Immature natural killer cell (primary cell): ENCODE results near the gene CTNNA3. TPM values are rescaled to one million over a fixed set of nuclear protein-coding genes. Genes with fewer than 3 reads are reported as not detected.

Experiments
- DNase-seq, 3 donors: peaks; one replicate each; pipeline ENCODE4 v3.0.0; 2022; ENCODE audit warnings: mixed read lengths in 1 of 3
- H3K27ac Mint-ChIP-seq, 6 donors: one replicate each; pipeline ENCODE4 v1.8.0; 2020; ENCODE audit warnings: mixed read lengths in 6 of 6, mild to moderate bottlenecking in 5 of 6, inconsistent platforms in 4 of 6, moderate library complexity in 3 of 6
- H3K27me3 Mint-ChIP-seq, 3 donors: one replicate each; pipeline ENCODE4 v1.8.0; 2020 to 2021; ENCODE audit warnings: low read depth in 3 of 3, mild to moderate bottlenecking in 3 of 3, mixed read lengths in 3 of 3, moderate library complexity in 3 of 3, inconsistent platforms in 1 of 3
- H3K36me3 Mint-ChIP-seq, 3 donors: one replicate each; pipeline ENCODE4 v1.8.0; 2020; ENCODE audit warnings: mixed read lengths in 3 of 3, inconsistent platforms in 2 of 3, mild to moderate bottlenecking in 2 of 3
- H3K4me1 Mint-ChIP-seq, 2 donors: one replicate each; pipeline ENCODE4 v1.8.0; 2020; ENCODE audit warnings: inconsistent platforms in 2 of 2, mild to moderate bottlenecking in 2 of 2, mixed read lengths in 2 of 2, moderate library complexity in 1 of 2
- H3K4me3 Mint-ChIP-seq, 5 donors: one replicate each; pipeline ENCODE4 v1.8.0; 2020; ENCODE audit warnings: mild to moderate bottlenecking in 5 of 5, mixed read lengths in 5 of 5, inconsistent platforms in 3 of 5, moderate library complexity in 3 of 5
- H3K9me3 Mint-ChIP-seq, 6 donors: one replicate each; pipeline ENCODE4 v1.8.0; 2020; ENCODE audit warnings: mild to moderate bottlenecking in 6 of 6, mixed read lengths in 6 of 6, inconsistent platforms in 4 of 6, moderate library complexity in 3 of 6
- polyA plus RNA-seq, 3 donors: library from polyadenylated mRNA; unstranded; fragments of 300-500 nt; fragmentation: Illumina TruSeq; gene quantifications; one replicate each; pipeline ENCODE4 v1.2.3, GENCODE V29; 2021

The CTNNA3 gene
- polyA plus RNA-seq, 3 donors from 2014 or later: not detected

DNA sequence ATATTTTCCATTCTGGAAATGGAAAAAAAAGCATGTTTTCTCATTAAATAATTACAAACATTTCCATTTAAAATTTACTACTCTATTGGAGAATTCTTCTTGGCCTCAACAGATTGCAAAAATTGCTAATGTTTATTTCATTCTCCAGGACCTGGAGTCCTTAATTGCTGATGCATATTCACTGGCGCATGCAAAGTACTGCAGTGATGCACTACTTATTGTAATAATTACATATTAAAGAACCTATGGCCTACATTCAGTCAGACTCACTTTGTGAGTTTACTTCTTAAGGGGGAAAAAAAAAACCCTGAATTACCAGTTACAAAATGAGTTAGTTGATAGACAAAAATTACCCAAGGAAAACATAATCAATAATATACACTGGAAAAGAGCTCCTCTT is 1161.1 kb downstream of the CTNNA3 start:
- Mint-ChIP-seq H3K27me3 (no peaks in the 10 kb centered on the region), H3K27ac (no peak overlapping the region), H3K36me3 (peaks cover 0 to 4% (median 3%) of the 10 kb centered on the region in 3 donors), H3K9me3 (peaks cover 8 to 57% (median 21%) of the 10 kb centered on the region in 6 donors), H3K4me1 (no peaks in the 10 kb centered on the region), H3K4me3 (no peak overlapping the region)
- DNase-seq: no peak

DNA sequence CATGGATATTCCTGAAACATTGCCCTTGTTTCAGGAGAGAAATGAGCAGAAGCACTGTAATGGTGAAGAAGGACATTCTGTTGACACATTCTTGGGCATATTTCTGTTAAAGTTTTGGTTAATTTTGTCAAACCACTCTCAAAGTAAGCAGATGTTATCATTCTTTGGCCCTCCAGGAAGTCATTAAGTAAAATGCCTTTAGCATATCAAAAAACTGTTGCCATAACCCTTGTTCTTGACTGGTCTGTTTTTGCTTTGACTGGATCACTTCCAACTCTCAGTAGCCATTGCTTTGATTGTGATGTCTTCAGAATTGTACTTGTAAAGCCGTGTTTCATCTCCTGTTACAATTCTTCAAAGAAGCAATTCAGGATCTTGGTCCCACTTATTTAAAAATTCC is 1174.5 kb downstream of the CTNNA3 start:
- H3K27ac Mint-ChIP-seq: no peak overlapping the region
- no peaks in the 10 kb centered on the region for H3K4me1 Mint-ChIP-seq

DNA sequence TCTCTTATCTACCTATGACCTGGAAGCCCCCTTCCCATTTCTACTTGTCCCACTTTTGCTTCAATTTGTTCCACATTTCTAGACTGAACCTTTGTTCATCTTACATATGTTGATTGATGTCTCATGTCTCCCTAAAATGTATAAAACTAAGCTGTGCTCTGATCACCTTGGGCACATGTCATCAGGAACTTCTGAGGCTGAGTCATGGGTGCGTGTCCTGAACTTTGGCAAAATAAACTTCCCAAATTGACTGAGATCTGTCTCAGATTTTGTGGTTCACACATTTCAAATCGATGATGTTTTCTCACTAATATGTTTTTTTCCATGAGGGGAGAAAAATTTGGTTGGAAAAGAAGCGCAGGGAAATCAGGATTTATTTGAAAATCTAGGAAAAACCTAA is 1176.4 kb downstream of the CTNNA3 start:
- H3K27me3 Mint-ChIP-seq: no peaks in the 10 kb centered on the region

More for the DNA sequence above, 1174.5 kb downstream of the CTNNA3 start:
- Mint-ChIP-seq H3K36me3 (no peaks in the 10 kb centered on the region), H3K4me3 (no peak overlapping the region), H3K9me3 (peaks cover 11 to 55% (median 21%) of the 10 kb centered on the region in 6 donors), H3K27me3 (no peaks in the 10 kb centered on the region)
- no peak for DNase-seq

DNA sequence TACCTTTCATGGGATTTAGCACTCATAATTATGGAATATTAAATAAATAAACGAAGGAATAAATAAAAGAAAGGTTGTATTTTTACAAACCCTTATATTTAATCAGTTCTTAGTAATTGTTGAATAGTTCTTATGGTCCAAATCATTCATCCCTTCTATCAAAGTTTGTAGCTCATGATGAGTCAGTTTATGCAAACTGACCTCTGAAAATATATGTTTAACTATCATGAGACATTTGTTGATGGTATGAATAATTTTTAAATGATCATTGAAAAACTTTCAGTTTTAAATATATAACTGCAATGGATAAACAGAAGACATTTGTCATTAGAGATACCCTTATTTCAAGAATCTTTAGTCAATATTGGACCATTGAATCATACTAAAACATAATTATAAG is 1181.3 kb downstream of the CTNNA3 start:
- H3K4me1 Mint-ChIP-seq: no peaks in the 10 kb centered on the region
- no peak for DNase-seq
- H3K27ac Mint-ChIP-seq: no peak overlapping the region
- peaks cover 9 to 40% (median 24%) of the 10 kb centered on the region in 6 donors for H3K9me3 Mint-ChIP-seq
- no peaks in the 10 kb centered on the region for H3K36me3 Mint-ChIP-seq
- no peak overlapping the region for H3K4me3 Mint-ChIP-seq
- no peaks in the 10 kb centered on the region for H3K27me3 Mint-ChIP-seq

More for the DNA sequence above, 1176.4 kb downstream of the CTNNA3 start:
- no peaks in the 10 kb centered on the region for H3K36me3 Mint-ChIP-seq
- H3K4me1 Mint-ChIP-seq: no peaks in the 10 kb centered on the region
- H3K27ac Mint-ChIP-seq: no peak overlapping the region
- no peak for DNase-seq
- peaks cover 9 to 42% (median 15%) of the 10 kb centered on the region in 6 donors for H3K9me3 Mint-ChIP-seq
- H3K4me3 Mint-ChIP-seq: no peak overlapping the region

DNA sequence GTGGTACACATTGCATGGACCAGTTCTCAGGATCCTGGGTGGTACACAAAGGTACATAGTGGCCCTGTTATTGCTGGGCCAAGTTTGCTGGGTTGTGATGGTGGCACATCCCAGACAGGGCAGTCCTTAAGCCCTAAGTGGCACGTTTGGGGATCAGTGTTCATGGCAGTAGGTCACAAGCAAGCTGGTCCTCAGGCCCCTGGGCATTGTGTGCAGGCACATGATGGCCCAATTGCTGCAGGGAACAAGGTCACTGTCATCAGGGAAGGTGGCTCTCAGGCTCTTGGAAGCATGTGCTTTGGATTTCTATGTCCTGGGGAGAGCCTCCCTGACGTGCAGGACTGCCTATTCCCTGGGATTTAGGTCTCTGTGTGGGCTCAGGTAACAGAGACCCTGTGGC is 1182.5 kb downstream of the CTNNA3 start:
- H3K9me3 Mint-ChIP-seq: peaks cover 7 to 36% (median 20%) of the 10 kb centered on the region in 6 donors
- no peaks in the 10 kb centered on the region for H3K4me1 Mint-ChIP-seq
- no peak for DNase-seq
- H3K27me3 Mint-ChIP-seq: no peaks in the 10 kb centered on the region
- no peaks in the 10 kb centered on the region for H3K36me3 Mint-ChIP-seq
- H3K4me3 Mint-ChIP-seq: no peak overlapping the region
- no peak overlapping the region for H3K27ac Mint-ChIP-seq

DNA sequence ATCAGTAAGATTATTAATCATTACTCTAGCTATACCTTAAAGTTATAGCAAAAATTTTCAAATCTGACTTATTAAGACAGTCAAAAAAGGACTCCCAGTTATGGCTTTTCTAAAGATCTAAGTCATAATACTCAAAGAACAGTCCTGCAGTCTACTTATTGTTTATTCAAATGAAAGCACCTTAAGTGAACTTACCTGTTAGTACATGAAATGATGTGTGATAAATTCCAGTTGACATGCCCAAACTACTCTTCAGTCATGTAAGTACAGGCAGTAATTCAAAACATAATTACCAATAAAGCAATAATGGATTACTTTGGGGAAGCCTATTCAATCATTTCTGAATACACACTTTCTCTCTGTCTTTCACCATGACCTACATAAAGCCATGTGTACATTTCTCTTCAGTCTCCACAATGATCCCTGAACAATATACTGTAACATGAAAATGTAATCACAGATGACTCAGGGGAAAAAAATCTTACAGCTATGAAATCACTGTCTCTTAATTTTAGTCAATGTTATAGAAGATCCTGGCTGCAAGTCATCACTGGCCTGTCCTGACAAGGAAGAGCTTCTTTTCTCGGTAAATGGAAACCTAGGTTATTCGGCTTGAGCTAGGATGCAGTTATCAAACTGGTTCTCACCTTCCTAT is 1190.9 kb downstream of the CTNNA3 start:
- H3K4me1 Mint-ChIP-seq: no peaks in the 10 kb centered on the region

DNA sequence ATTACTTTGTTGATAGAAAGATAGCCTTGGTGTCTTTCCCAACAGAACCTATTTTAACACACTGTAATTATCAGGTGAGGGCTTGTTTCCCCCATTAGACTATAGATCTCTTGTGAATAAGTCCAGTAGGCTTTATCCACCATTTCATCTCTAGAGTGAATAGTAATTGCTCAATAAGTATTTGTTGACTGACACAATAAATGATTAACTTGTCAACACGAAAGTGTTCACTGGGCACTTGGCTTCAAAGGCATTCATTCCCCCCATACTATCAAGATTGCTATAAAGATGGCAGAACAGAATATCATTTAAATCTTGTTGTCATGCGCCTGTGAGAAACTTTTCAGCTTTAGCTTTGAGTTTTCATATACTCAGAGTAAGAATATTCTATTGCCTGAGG is 1194.6 kb downstream of the CTNNA3 start:
- no peak for DNase-seq
- H3K4me3 Mint-ChIP-seq: no peak overlapping the region
- H3K9me3 Mint-ChIP-seq: peaks cover 5 to 24% (median 11%) of the 10 kb centered on the region in 6 donors
- no peaks in the 10 kb centered on the region for H3K27me3 Mint-ChIP-seq
- H3K36me3 Mint-ChIP-seq: no peaks in the 10 kb centered on the region
- H3K27ac Mint-ChIP-seq: no peak overlapping the region
- H3K4me1 Mint-ChIP-seq: no peaks in the 10 kb centered on the region

More for the DNA sequence above, 1190.9 kb downstream of the CTNNA3 start:
- DNase-seq: no peak
- H3K9me3 Mint-ChIP-seq: peaks cover 4 to 13% (median 8%) of the 10 kb centered on the region in 6 donors
- H3K4me3 Mint-ChIP-seq: no peak overlapping the region
- H3K27ac Mint-ChIP-seq: no peak overlapping the region
- no peaks in the 10 kb centered on the region for H3K27me3 Mint-ChIP-seq
- H3K36me3 Mint-ChIP-seq: no peaks in the 10 kb centered on the region

DNA sequence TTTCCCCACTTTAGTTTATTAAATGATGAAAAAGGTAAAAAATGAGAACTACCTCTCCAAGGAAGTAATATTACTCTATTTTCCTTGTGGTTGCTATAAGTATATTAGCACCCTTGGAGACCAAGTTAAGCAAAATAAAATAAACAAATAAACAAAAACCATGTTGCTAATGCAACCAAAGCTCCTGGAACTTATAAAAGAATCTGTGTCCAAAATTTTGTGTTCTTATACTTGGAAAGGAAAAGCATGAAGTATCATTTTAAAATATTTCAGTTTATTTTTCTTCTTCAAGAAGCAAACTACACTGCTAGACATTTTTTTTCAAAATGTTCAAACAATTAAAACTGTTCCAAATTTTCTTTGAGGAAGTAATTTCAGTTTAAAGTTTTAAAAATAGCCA is 1212.0 kb downstream of the CTNNA3 start:
- Mint-ChIP-seq H3K9me3 (peaks cover 10 to 42% (median 18%) of the 10 kb centered on the region in 6 donors), H3K4me3 (no peak overlapping the region), H3K36me3 (peaks cover 0 to 3% (median 0%) of the 10 kb centered on the region in 3 donors), H3K27me3 (peaks cover 0 to 2% (median 0%) of the 10 kb centered on the region in 3 donors), H3K27ac (no peak overlapping the region), H3K4me1 (no peaks in the 10 kb centered on the region)
- DNase-seq: no peak

DNA sequence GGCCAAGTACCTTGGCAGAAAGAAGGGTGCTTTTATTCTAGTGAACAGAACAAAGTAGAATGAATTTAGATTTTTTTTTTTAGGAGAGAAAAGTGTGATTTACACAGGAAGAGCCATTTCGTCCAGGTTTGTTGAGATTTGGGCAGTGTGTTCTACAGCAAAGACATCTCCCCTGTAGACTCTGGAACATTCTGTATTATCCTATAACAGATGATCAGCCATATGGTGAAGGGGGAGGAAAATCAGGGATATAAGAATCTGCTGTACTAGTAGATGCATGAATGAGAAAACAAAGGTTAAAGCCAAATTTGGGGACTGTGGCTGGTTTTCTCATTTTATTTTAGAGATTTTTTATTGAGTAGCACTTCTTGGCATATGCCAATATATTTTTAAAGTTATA is 1223.8 kb downstream of the CTNNA3 start:
- Mint-ChIP-seq H3K27me3 (no peaks in the 10 kb centered on the region), H3K27ac (no peak overlapping the region), H3K4me1 (no peaks in the 10 kb centered on the region), H3K9me3 (peaks cover 8 to 38% (median 25%) of the 10 kb centered on the region in 6 donors), H3K4me3 (no peak overlapping the region), H3K36me3 (peaks cover 0 to 3% (median 0%) of the 10 kb centered on the region in 3 donors)
- no peak for DNase-seq

DNA sequence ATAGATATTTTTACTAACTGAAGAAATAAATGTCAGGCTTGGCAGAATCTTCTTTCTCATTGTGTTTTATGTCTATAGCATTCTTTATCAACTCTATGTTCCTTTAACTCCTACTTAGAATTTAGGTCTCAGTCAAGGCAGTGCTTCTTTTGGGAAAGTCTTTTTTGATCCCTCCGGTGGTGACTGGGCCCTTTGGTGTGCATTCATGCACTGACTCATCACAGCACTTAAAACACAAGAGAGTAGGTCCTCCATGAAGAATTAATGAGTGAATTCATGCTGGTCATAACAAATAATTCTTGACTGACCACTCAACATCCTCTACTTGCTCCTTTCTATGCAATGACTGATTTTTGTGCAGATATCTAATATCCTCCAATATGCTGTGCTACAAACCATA is 1229.0 kb downstream of the CTNNA3 start:
- H3K27ac Mint-ChIP-seq: no peak overlapping the region
- no peak overlapping the region for H3K4me3 Mint-ChIP-seq
- no peak for DNase-seq

DNA sequence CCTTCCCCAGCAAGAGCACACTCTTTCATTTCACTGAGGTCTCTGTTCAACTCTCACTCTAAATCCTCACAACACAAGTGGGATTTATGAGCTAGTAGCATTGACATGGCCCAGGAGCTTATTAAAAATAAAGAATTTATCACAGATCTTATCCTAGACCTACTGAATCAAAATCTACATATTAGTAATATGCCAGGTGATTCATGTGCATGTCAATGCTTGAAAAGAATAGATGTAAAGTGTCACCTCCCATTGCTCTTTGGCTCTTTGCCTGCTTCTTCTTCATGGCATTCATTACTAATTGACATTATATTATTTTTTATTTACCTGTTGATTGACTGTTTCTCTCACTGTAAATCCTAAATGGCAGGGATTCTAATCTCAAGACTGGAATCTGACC is 1229.4 kb downstream of the CTNNA3 start:
- Mint-ChIP-seq H3K4me3 (no peak overlapping the region), H3K27me3 (no peaks in the 10 kb centered on the region), H3K9me3 (peaks cover 0 to 37% (median 25%) of the 10 kb centered on the region in 6 donors), H3K4me1 (no peaks in the 10 kb centered on the region), H3K36me3 (no peaks in the 10 kb centered on the region), H3K27ac (no peak overlapping the region)
- DNase-seq: no peak

More for the DNA sequence above, 1229.0 kb downstream of the CTNNA3 start:
- no peaks in the 10 kb centered on the region for H3K27me3 Mint-ChIP-seq
- no peaks in the 10 kb centered on the region for H3K4me1 Mint-ChIP-seq
- H3K9me3 Mint-ChIP-seq: peaks cover 0 to 41% (median 25%) of the 10 kb centered on the region in 6 donors
- no peaks in the 10 kb centered on the region for H3K36me3 Mint-ChIP-seq

DNA sequence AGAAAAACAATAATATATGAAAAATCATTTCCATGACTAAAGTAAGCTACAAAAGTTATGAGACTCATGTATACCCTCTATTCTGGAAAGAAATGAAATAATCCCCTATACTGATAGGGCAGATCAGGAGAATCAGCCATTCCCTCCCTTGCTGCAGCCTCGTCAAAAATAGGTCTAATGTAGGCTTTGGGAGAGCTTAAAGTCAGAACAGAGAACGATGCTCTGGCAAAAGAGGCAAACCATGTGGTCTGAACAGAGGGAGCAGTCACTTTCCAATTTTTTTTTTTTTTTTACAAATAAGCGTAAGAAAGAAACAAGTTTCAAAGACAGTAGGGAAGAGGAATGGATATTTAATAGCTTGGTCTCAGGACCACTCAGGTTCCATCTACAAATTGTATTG is 1232.4 kb downstream of the CTNNA3 start:
- Mint-ChIP-seq H3K9me3 (peaks cover 2 to 52% (median 33%) of the 10 kb centered on the region in 6 donors), H3K27me3 (peaks cover 0 to 1% (median 0%) of the 10 kb centered on the region in 3 donors), H3K27ac (no peak overlapping the region)

DNA sequence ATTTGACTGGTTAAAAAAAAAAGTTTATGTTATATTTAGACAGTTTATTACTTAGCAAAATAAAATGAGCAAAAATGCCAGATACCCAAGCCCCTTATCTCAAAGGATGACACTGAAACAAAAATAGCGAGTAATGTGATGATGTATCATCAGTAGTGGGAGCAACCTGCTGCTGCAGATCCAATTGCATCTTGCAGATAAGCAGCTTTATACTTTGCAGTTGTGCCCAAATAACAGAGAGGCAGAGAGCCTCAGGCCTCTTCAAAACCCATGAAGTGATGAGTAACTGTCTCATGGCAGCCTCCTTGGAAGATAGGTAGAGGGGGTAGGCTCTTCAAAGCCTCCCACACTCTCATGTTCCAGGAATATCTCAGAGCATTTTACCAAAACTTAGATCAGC is 1238.4 kb downstream of the CTNNA3 start:
- DNase-seq: no peak
- H3K36me3 Mint-ChIP-seq: no peaks in the 10 kb centered on the region
- no peak overlapping the region for H3K27ac Mint-ChIP-seq
- H3K9me3 Mint-ChIP-seq: peaks cover 5 to 35% (median 20%) of the 10 kb centered on the region in 6 donors
- H3K27me3 Mint-ChIP-seq: peaks cover 0 to 1% (median 0%) of the 10 kb centered on the region in 3 donors
- H3K4me1 Mint-ChIP-seq: no peaks in the 10 kb centered on the region
- no peak overlapping the region for H3K4me3 Mint-ChIP-seq

More for the DNA sequence above, 1232.4 kb downstream of the CTNNA3 start:
- no peaks in the 10 kb centered on the region for H3K4me1 Mint-ChIP-seq
- no peak overlapping the region for H3K4me3 Mint-ChIP-seq
- DNase-seq: no peak
- no peaks in the 10 kb centered on the region for H3K36me3 Mint-ChIP-seq

DNA sequence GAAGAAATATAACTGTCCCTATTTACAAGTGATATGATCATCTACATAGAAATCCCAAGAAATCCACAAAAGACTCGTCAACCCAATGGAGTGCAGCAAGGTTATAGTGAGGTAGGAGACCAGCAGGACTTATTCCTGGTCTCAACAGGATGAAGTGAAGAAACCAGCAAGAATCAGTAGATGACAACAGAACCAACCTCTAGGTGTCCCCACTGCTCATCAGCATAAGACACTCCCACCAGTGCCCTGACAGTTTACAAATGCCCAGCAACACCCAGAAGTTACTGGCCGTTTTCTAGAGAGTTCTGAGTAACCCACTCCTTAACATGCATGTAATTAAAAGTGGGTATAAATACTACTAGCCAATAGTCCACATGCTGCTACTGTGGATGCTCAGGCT is 1240.7 kb downstream of the CTNNA3 start:
- no peak overlapping the region for H3K4me3 Mint-ChIP-seq
- H3K36me3 Mint-ChIP-seq: no peaks in the 10 kb centered on the region
- no peaks in the 10 kb centered on the region for H3K27me3 Mint-ChIP-seq
- DNase-seq: no peak
- H3K27ac Mint-ChIP-seq: no peak overlapping the region
- no peaks in the 10 kb centered on the region for H3K4me1 Mint-ChIP-seq
- peaks cover 8 to 39% (median 25%) of the 10 kb centered on the region in 6 donors for H3K9me3 Mint-ChIP-seq

DNA sequence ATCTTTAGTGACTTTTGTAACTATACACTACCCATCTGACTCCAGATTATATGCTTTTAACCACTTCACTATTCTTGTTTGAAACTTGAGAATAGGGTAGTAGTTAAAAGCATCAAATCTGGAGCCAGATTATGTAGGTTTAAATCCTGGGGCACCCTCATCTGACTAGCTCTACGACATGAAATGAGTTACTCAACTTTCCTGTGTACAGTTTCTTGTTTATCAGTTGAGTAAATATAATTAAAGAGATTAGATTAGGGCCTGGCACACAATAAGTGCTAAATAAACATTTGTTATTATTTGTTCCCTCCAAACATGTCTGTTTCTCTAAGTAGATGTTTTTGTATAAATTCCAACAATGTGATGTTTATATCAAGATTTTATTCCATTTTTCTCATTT is 1255.4 kb downstream of the CTNNA3 start:
- Mint-ChIP-seq H3K4me1 (no peaks in the 10 kb centered on the region), H3K36me3 (no peaks in the 10 kb centered on the region), H3K27ac (no peak overlapping the region), H3K9me3 (peaks cover 15 to 52% (median 34%) of the 10 kb centered on the region in 6 donors), H3K4me3 (no peak overlapping the region), H3K27me3 (peaks cover 0 to under 1% (median 0%) of the 10 kb centered on the region in 3 donors)
- no peak for DNase-seq
